HepG2 (cell line): ENCODE measurements around the gene B4GALT5. TPM values are rescaled to one million over a fixed set of nuclear protein-coding genes. Genes with fewer than 3 reads are reported as not detected.

ENCODE experiments used
- AHDC1 ChIP-seq: sonication (generic); formaldehyde crosslinking; IDR thresholded peaks from 2 replicates; pipeline ENCODE4 v1.5.1; 2020; ENCODE audit warnings: mild to moderate bottlenecking, missing genetic modification reagents, borderline replicate concordance
- EEA1 ChIP-seq: sonication (generic); formaldehyde crosslinking; IDR thresholded peaks from 2 replicates; pipeline ENCODE4 v1.5.1; 2020; ENCODE audit warnings: mild to moderate bottlenecking, missing genetic modification reagents, borderline replicate concordance
- JUN ChIP-seq: sonication (generic); formaldehyde crosslinking; IDR thresholded peaks from 2 replicates; pipeline ENCODE4 v1.4.0; 2020; ENCODE audit warnings: mild to moderate bottlenecking, missing genetic modification reagents
- KDM6A ChIP-seq: IDR thresholded peaks from 2 replicates; pipeline ENCODE4 v1.6.1; 2016; ENCODE audit warnings: low read depth
- NCOA2 ChIP-seq: sonication (generic); formaldehyde crosslinking; IDR thresholded peaks from 2 replicates; pipeline ENCODE4 v1.8.0; 2022; ENCODE audit warnings: inconsistent platforms
- PAWR ChIP-seq: sonication (generic); formaldehyde crosslinking; IDR thresholded peaks from 2 replicates; pipeline ENCODE4 v1.4.0; 2020; ENCODE audit warnings: missing genetic modification reagents, mild to moderate bottlenecking, borderline replicate concordance
- PLSCR1 ChIP-seq: sonication (generic); formaldehyde crosslinking; IDR thresholded peaks from 2 replicates; pipeline ENCODE4 v1.5.0; 2020; ENCODE audit warnings: missing genetic modification reagents, mild to moderate bottlenecking, borderline replicate concordance
- POLR2A ChIP-seq, 2 experiments: IDR thresholded peaks; 2 replicates each; pipeline ENCODE4 v1.6.1; 2011; ENCODE audit warnings: low read depth in 2 of 2, low read length in 2 of 2, mild to moderate bottlenecking in 1 of 2, moderate library complexity in 1 of 2; ENCODE audit not compliant: insufficient read depth in 1 of 2
- SKI ChIP-seq: fragments of 450-650 bp; IDR thresholded peaks from one replicate; pipeline ENCODE4 v1.6.1; 2018; ENCODE audit warnings: mild to moderate bottlenecking; ENCODE audit not compliant: partially characterized antibody
- SP1 ChIP-seq, 2 experiments: fragments of 450-650 bp in 1 of 2; sonication (generic) in 1 of 2; formaldehyde crosslinking in 1 of 2; IDR thresholded peaks; 2 replicates each; pipeline versions ENCODE4 v1.4.0 to v1.6.1; 2016 to 2020; ENCODE audit warnings: missing genetic modification reagents in 1 of 2
- ZNF124 ChIP-seq: sonication (generic); formaldehyde crosslinking; IDR thresholded peaks from 2 replicates; pipeline ENCODE4 v1.4.0; 2020; ENCODE audit warnings: missing genetic modification reagents
- ZNF234 ChIP-seq: sonication (generic); formaldehyde crosslinking; conservative IDR thresholded peaks from 2 replicates; pipeline ENCODE4 v1.5.1; 2020; ENCODE audit warnings: mild to moderate bottlenecking, missing genetic modification reagents
- ZNF281 ChIP-seq: sonication (generic); formaldehyde crosslinking; IDR thresholded peaks from 2 replicates; pipeline ENCODE4 v1.4.0; 2020; ENCODE audit warnings: missing genetic modification reagents, borderline replicate concordance
- ZNF451 ChIP-seq: sonication (generic); formaldehyde crosslinking; IDR thresholded peaks from 2 replicates; pipeline ENCODE4 v1.5.0; 2020; ENCODE audit warnings: mild to moderate bottlenecking, missing genetic modification reagents
- ZNF564 ChIP-seq: sonication (generic); formaldehyde crosslinking; IDR thresholded peaks from 2 replicates; pipeline ENCODE4 v1.8.1; 2023; ENCODE audit warnings: mild to moderate bottlenecking, missing genetic modification reagents
- ZNF577 ChIP-seq: sonication (generic); formaldehyde crosslinking; IDR thresholded peaks from 2 replicates; pipeline ENCODE4 v1.4.0; 2020; ENCODE audit warnings: mild to moderate bottlenecking, low read depth, missing genetic modification reagents, borderline replicate concordance
- ZNF792 ChIP-seq: IDR thresholded peaks from 2 replicates; pipeline ENCODE4 v1.6.1; 2016
- polyA plus RNA-seq, 8 experiments: library from polyadenylated mRNA; depleted of rRNA in 3 of 8; stranded (reverse) in 7 of 8; unstranded in 1 of 8; fragments of >200 nt; fragmentation: Illumina TruSeq in 4 of 8; extraction: Trizol in 4 of 8; gene quantifications; 2 replicates each; pipeline versions ENCODE4 v1.2.1 to v1.2.3, GENCODE V29; 2011 to 2016; ENCODE audit warnings: low read depth in 4 of 8, missing spikeins in 1 of 8, mixed read lengths in 1 of 8; ENCODE audit not compliant: insufficient read depth in 1 of 8
- total RNA-seq, 5 experiments: library from RNA; depleted of rRNA; stranded (reverse); fragments of >200 nt; fragmentation: Illumina TruSeq; extraction: Trizol; gene quantifications; 2 replicates each; pipeline ENCODE4 v1.2.3, GENCODE V29; 2016; ENCODE audit warnings: low read depth in 1 of 5

B4GALT5 gene
- total and polyA plus RNA-seq, 2 of the 13 experiments (the other 11 are each of a cell fraction or from before 2014, with no cell fraction given): 27.3 to 30.9 TPM

GRCh38 chr20:49583669-49584417, 129.8 kb downstream of the B4GALT5 start (continued):
- TF ChIP-seq POLR2A (IDR thresholded peaks at IDR 0.05; ENCODE audit: insufficient read depth in 1 of 2, low read depth in 2 of 2, low read length in 2 of 2) (peak; percentile 80 to 94), ZNF577 (CRISPR knock-in tag) (no peak), PLSCR1 (CRISPR knock-in tag) (no peak), SP1 (IDR thresholded peaks at IDR 0.05) (no peak), SP1 (CRISPR knock-in tag; IDR thresholded peaks at IDR 0.05) (no peak), EEA1 (CRISPR knock-in tag) (no peak), NCOA2 (CRISPR knock-in tag) (peak; percentile 75), KDM6A (CRISPR knock-in tag) (peak; percentile 95), ZNF792 (CRISPR knock-in tag) (peak; percentile 92), PAWR (CRISPR knock-in tag) (peak; percentile 53; the same call in 1 of the 2 replicates), SKI (peak; percentile 50), ZNF451 (CRISPR knock-in tag) (peak; percentile 80; the same call in 1 of the 2 replicates), JUN (no peak; the same call in 1 of the 2 replicates), AHDC1 (CRISPR knock-in tag) (peak; percentile 2; the same call in 1 of the 2 replicates), ZNF124 (CRISPR knock-in tag) (peak; percentile 95), ZNF281 (CRISPR knock-in tag) (peak; percentile 58; the same call in 1 of the 2 replicates), ZNF564 (CRISPR knock-in tag) (no peak; the same call in 1 of the 2 replicates), ZNF234 (no peak)
